GM18519 (cell line): ENCODE data around the gene CCDC92.

Source experiments
- ATAC-seq: cut with Tn5 transposase; IDR thresholded peaks from one replicate; pipeline ENCODE4 v1.9.1; 2021; ENCODE audit warnings: mild to moderate bottlenecking, moderate library complexity; ENCODE audit not compliant: unreplicated experiment, low FRiP score

The CCDC92 gene

GRCh38 chr12:123938679-123939480 lies 33.8 kb downstream of the CCDC92 start:
- ATAC-seq = no peak

DNA sequence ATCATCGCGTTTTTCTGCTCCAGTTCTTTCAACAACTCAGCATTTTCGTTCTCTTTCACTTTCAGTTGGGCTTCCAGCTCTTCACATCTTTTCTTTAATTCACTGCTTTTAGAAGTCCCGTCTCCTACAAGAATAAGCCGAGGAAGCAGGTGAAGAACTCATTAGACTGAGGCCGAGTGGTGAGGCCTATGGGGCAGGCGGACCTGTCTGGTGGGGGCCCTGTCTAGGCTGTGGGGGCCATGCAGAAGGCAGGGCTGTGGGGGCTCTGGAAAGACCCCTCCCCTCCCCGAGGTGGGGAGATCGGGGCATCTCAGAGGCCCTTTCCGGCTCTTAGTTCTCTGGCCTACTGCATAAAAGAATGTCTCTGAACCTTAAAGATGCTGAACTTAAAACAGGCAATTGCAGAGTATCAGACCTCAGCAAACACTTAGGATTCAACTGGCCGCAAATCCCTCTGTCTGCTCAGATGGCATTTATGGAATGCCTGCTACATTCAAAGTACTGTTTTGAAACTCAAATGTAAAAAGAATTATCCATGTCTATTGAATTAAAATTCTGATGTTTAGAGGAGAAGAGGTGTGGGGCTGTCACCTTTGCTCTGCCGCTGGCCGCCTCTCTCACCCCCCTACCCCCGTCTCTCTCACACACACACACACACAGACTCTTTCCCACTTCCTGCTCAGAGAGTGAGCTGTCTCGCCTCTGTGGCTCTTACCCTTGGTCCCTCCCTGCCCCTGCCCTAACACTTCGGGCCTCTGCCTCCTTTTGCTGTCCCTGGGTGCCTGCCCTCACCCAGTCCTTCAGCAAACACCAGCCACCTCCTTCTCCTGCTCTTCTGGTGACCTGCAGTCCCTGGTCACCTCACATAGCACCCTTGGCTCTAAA lies 34.7 kb downstream of the CCDC92 start:
- no peak for ATAC-seq

DNA sequence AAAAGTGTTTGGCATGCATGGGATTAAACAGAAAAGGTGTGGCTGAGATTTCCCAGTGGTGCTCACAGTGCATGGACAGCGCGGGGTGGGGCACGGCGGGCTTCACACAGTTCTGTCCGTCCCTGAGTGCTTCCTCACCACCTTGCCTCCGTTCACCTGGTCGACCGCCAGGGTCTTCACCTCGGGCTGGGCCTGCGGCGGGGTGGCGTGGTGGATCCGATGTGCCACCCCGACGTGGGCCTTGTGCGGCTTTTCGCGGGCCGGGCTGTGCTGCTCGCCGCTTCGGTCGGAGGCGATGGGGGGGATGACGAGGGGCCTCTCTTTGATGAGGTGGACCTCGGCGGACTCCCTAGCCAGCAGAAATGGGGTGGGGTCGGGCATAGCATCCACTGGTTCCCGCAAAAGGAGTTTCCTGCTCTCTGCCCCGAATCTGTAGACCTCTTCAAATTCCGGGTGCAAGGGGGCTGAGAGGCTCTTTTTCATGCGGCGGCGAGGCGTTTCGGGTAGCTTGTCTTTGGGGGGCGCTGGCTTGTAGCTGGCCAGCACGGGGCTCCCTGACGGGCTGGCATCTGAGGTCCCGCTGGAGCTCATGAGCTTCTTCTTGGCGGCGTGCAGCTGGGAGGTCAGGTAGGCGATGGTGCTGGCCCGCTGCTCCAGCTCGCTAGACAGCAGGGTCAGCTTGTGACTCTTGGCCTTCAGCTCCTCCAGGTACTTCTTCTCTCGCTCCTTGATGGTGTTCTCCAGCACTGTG lies 35.5 kb downstream of the CCDC92 start:
- ATAC-seq = no peak

DNA sequence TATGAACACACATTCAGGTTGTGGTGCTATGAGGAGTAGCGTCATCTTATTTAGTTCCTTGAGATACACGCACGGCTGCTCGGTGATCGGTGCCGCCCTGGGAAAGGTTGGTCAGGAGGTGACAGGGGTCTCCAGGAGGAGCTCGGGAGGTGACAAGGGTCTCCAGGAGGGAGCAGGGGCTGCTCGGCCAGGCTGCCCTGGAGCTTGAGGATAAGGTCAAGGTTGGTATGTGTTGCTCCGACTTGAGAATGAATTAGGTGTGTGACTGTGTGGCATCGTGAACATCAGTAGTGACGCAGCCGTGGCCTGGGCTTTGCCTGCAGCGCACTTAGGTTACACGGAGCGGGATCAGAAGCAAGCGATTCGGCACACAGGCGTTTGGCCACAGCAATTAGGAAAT lies 36.2 kb downstream of the CCDC92 start:
- ATAC-seq = no peak

- no peak for ATAC-seq
Observed at GRCh38 chr12:123935956-123936355, 36.7 kb downstream of the CCDC92 start.

DNA sequence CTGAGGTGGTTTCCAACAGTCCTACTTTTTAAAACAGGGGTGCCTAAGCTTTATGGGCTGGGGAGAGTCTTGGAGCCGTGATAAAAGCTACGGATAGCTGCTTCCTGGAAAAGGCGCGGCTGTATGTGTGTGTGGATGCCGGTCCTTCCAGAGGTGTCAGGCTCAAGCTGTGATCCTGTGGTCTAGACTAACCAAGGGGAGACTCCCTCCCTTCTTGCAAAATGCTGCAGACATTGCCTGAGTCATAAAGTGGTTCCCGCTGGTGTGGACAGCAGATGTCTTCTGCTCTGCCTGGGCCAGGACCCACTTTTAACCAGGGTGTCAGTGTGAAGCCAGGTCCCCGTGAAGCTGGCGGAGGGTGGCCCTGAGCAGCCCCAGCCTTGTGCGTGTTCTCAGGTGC lies 37.8 kb downstream of the CCDC92 start:
- ATAC-seq = no peak

GRCh38 chr12:123934016-123934620 lies 38.5 kb downstream of the CCDC92 start:
- no peak for ATAC-seq

- no peak for ATAC-seq
Observed at GRCh38 chr12:123933214-123933613, 39.4 kb downstream of the CCDC92 start.

- ATAC-seq = no peak
Observed at GRCh38 chr12:123931686-123932321, 40.8 kb downstream of the CCDC92 start.

- ATAC-seq = no peak
Observed at GRCh38 chr12:123929946-123930583, 42.6 kb downstream of the CCDC92 start.

- ATAC-seq = no peak
Observed at GRCh38 chr12:123928897-123929296, 43.7 kb downstream of the CCDC92 start.

- ATAC-seq = no peak
Observed at GRCh38 chr12:123928274-123928865, 44.3 kb downstream of the CCDC92 start.

- no peak for ATAC-seq
Observed at GRCh38 chr12:123924539-123924938, 48.1 kb downstream of the CCDC92 start.

DNA sequence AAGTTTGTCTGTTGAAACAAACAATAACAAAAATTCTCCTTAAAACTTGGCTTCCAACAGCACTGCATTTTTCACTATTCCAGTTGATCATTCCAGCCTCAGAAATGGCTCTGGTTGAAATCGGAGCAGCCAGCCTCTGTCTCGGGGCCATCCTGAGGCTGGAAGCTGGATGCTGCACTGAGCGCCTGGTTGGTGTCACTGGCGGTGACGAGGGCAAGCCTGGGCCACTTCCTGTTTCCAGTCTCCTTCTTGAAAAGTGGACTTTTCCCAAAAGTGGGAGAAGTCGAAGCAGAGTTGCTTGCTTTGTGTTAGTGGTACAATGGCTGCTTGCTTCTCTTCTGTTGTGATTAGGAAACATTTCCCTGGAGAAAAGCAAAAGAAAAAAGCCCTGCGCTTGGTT lies 48.7 kb downstream of the CCDC92 start:
- ATAC-seq = no peak

GRCh38 chr12:123923038-123923437 lies 49.6 kb downstream of the CCDC92 start:
- no peak for ATAC-seq

DNA sequence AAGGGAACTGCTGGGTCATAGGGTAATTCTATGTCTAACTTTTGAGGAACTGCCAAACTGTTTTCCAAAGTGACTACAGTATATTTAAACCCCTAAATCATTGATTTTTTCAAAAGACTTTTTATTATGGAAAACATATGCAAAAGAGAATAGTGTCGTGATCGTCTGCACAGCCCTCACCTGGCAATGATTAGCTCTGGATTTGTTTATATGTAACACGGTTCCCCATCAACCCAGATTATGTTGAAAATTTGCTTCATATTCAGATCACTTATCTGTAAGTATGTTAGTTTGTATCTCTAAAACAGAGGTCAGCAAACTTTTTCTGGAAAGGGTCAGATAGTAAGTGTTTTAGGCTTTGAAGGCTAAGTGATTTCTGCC lies 52.7 kb downstream of the CCDC92 start:
- no peak for ATAC-seq

DNA sequence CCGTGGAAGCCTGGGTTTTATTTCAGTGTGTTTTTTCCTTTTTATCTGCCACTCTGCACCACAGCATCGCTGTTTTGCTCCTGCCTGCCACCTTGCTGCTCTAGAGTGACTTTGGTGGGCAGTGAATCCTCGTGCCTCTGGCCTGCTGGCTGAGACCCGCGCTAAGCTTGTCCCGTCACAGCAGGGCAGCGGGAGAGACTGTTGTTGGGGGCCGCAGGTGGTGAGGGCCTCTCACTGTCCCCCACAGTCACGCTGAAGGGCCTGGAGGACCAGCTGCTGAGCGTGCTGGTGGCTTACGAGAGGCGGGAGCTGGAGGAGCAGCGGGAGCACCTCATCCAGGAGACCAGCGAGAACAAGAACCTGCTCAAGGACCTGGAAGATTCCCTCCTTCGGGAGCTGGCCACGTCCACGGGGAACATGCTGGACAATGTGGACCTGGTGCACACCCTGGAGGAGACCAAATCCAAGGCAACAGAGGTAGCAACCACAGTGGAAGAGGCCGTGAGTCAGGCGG lies 55.2 kb downstream of the CCDC92 start:
- no peak for ATAC-seq

DNA sequence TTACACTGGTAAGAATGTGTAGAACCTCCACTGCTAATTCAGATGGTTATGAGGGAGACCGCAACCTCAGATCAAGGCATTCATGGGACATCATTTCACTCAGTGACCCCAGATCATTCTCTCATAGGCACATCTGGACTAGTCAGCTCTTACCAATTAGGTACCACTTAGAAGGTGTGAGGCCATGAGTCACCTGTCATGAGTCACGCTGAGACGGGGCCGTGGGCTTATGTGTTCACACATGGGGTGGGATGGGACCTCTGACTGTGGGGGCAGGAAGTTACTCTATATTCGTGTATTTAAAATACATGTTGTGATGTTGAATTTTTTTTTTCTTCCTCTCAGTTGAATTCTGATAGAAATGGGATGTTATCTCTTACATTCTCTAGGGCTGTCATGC lies 55.9 kb downstream of the CCDC92 start:
- no peak for ATAC-seq

DNA sequence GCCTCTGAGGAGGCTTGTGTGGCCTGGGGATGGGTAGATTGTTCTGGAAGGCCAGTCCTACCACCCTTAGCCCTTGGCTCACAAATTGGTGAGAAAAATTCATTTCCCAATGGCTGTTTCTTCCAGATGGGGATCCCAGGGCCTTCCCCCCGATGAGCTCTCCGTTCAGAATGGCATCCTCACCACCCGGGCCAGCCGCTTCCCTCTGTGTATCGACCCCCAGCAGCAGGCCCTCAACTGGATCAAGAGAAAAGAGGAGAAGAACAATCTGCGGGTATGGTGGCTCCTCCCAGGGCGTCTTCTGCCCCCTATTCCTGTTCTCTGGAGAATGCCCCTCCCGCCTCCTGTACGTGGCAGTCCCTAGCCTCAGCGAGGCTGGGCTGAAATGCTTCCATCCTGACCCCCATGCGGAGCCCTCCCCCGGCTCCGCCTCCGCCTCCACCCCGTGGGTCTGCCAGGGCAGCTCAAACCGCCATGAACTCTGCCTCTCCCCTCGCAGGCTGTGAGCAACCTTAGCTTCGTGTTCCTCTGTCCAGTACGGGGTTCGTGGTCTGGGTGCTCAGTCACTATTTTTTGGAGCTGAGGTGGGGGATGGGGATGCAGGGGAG lies 57.8 kb downstream of the CCDC92 start:
- ATAC-seq = no peak
